Activated CD4-positive, alpha-beta T cell treated with anti-CD3 and anti-CD28 coated beads, Interleukin-10, Interleukin-2, amounts not matched to agents 100 ng/mL and 50 ng/mL, durations not matched to agents 16 hours and 8 hours (primary cell): ENCODE results near the gene MRPL16.

ENCODE experiments used
- DNase-seq: peaks from one replicate; pipeline ENCODE4 v3.0.0-alpha.2; 2020

MRPL16 gene

GRCh38 chr11:59769828-59770227, 40.8 kb downstream of the MRPL16 start:
- no peak for DNase-seq

GRCh38 chr11:59769111-59769510, 41.5 kb downstream of the MRPL16 start:
- DNase-seq, result no peak

DNA sequence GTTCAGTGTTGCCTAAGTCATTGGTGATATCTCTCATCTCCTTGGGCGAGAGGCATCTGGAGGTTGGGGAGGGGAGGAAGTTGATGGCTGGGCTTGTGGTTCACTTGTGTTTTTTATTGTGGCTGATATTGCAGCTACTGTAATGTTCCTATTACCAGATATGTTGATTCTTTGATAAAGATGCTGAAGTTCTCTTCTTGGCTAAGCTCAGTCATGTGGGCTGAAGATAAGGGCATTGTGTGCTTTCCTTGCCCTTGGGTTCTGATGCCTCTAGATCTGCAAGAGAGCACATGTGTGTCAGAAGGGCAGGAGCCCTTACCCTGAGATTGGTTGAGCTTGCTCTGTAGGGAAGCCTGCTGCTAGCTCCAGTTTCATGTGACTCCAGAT, 43.4 kb downstream of the MRPL16 start:
- peak; percentile 31 for DNase-seq

DNA sequence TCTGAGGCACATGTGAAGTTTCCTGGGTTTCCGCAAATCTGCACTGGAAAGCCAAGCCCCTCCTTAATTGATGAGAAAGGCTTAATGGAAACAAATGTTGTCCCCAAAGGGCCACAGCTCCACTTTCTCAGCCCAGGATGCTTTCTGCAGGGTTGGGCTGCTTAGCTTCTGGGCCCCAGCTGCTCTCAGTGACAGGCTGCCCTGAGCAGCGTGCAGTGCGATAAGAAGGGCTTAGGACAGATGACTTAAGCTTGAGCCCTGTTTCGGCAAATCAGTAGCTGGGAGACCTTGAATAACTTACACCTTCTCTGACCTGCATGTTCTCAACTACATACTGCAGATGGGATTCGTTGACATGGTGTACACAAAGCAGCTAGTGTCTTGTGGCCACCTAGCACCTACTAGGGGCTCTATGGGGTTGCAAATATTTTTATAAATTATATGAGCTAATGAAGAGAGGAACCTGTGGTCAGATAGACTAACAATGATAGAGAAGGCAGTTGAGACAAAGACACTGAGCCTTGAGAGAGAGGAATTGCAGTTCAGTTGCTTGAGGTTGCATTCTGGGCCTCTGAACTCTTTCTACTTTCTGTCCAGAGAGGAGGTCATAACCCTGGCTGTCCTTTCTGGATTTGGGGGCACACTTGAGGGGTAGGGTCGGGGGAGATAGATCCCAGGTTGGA, 43.9 kb downstream of the MRPL16 start:
- no peak for DNase-seq

GRCh38 chr11:59765068-59765735, 45.4 kb downstream of the MRPL16 start:
- no peak for DNase-seq

DNA sequence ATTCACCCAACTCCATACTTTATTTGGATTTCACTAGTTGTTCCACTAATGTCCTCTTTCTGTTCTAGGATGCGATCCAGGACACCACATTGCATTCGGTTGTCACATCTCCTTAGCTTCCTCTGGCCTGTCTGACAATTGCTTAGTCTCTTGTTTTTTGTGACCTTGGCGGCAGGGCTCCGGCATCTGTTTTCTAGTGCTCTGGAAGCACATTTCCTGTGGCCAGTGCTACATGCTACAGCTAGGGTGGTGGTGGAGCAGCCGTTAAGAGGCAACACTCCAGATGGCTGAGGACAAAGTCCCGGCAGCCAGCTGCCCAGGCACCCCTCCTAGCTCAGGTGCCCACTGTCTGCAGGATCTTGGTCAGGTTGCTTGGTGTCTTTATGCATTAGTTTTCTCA, 48.6 kb downstream of the MRPL16 start:
- DNase-seq, result no peak

GRCh38 chr11:59760771-59761170, 49.8 kb downstream of the MRPL16 start:
- DNase-seq, result no peak

- no peak for DNase-seq
Observed at GRCh38 chr11:59759900-59760299, 50.7 kb downstream of the MRPL16 start.

DNA sequence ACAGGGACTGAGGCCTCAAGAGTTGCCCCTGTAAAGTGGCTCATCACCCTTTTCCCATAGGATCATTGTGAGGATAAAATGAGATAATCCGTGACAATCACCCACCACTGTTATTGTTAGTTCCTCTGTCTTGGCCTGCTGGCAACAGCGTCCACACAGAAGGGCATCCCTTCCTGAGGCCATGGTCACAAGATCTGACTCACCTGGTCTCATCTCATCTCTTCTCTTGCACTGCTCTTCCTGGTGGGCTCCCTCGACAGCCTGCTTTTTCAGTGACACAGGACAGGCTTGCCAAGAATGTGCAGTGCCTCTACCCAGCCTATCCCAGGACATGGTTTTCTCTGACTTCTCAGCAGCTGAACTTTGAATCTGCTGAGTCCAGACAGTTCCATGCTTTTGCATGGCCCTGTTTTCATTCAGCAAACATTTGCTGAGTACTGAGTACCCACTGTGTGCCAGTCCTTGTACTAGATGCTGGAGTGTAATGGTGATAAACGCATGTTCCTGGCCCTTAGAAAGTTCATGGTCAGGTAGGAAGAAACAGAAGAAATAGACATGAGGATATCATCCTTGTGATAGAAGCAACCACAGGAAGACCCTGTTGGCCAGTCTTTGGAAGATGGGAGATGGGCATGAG, 52.1 kb downstream of the MRPL16 start:
- DNase-seq, result no peak

- no peak for DNase-seq
Observed at GRCh38 chr11:59756845-59757244, 53.7 kb downstream of the MRPL16 start.

GRCh38 chr11:59756558-59756840, 54.1 kb downstream of the MRPL16 start:
- no peak for DNase-seq
